Measurements from ENCODE around the gene KYNU.
"Not testable (repeated sequence)": the region's sequence is repeated elsewhere in the genome, so short reads cannot be mapped to it uniquely, and the experiment has no call there.

KYNU gene

DNA sequence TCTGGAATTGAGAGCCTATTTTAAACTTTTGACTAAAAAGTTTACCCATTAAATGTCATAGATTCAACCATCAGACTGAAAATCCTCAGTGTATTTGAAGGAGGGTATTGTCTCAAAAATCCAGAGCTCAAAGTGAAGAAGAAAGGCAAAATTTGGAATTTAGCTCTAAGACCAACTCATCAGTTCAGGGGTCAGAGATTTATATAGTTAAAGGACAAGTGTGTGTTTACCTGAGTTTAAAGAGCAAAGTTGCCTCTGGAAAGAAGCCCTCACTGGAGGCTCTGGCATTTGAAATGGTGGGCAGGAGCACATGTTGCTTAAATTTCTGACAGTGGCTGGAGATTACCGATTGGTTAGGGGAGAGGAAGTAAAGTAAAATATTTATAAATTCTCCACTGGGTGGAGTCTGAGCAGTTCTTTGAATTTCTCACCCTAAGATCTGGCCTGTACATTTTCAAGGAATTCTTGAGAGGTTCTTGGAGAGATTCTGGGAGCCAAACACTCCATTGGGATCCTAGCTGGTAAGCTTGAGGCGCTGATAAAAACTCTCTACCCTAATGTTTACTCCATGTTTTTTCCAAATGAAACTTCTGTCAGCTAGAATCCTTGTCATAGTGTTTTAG, at the start of gene KYNU:
TSS of gene KYNU (plus strand) at position 449 of the 623 bp plus-strand sequence. CDS start 7,704 bp downstream, outside the sequence.
- DNase-seq, result no peak
- H3K27ac Mint-ChIP-seq, result no peak within 1 kb of the TSS
- H3K4me3 Mint-ChIP-seq, result no peak within 1 kb of the TSS
- no peaks in the 10 kb centered on the region for H3K36me3 Mint-ChIP-seq
- no peaks in the 10 kb centered on the region for H3K4me1 Mint-ChIP-seq
- no peaks in the 10 kb centered on the region for H3K9me3 Mint-ChIP-seq
- no peaks in the 10 kb centered on the region for H3K27me3 Mint-ChIP-seq
- CTCF ChIA-PET, result no interaction called here

DNA sequence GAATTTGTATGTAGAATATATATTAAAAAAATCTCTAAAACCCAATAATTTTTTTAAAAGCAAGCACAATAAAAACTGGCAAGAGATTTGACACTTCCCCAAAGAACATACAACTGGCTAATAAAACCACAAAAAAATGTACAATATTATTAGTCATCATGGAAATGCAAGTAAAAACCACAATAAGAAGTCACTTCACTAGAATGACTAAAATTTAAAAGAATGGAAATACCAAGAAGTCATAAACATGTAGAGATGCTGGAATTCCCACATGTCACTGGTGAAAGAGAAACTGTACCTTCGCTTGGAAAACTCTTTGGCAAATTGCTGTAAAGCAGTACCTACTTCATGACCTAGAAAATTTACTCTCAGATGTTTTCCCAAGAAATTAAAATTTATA, 43.4 kb upstream of the KYNU start:
- no peaks in the 10 kb centered on the region for H3K4me1 Mint-ChIP-seq
- no peak for DNase-seq
- H3K27ac Mint-ChIP-seq, result no peak overlapping the region
- no peaks in the 10 kb centered on the region for H3K9me3 Mint-ChIP-seq
- no peaks in the 10 kb centered on the region for H3K36me3 Mint-ChIP-seq
- no peaks in the 10 kb centered on the region for H3K27me3 Mint-ChIP-seq
- no peak overlapping the region for H3K4me3 Mint-ChIP-seq
- CTCF ChIA-PET, result no interaction called here

DNA sequence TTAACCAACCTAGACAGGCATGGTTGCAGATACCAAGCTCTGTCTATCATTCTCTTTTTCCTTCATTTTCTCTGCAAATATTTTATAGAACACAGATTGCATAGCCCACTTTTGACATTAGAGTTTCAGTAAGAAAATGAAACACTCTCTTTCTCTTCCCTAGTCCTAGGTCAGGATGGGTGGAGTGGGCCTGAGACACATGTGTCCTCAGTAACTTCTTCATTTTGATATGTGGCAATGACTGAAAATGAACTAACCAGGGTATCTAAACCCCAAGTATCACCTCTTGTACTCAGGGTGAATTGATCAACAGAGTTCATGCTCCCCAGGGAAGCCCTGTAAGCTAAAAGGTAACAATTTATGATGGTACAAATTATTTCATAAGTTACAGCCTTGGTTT, 37.0 kb upstream of the KYNU start:
- Mint-ChIP-seq H3K27me3 (no peaks in the 10 kb centered on the region), H3K36me3 (no peaks in the 10 kb centered on the region), H3K9me3 (no peaks in the 10 kb centered on the region), H3K27ac (no peak overlapping the region), H3K4me1 (no peaks in the 10 kb centered on the region), H3K4me3 (no peak overlapping the region)
- CTCF ChIA-PET, result no interaction called here
- DNase-seq, result no peak

DNA sequence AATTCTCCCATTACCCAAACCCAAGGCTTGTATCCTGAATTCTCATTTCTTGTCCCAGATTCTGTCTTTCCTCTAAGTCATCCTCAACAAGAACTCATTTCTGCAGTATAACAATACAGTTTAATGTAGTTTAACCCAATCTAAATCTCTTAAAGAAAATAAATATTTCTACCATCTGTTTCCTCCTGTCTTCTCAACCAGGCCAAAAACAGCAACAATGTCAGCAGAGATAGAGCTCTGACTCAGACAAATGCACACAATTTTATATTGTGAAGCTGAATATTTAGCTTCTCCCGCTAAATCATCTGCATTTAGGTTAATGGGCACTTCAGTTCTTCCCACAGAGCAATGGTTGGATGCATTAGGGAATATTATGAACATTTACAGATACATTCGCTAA, 35.7 kb upstream of the KYNU start:
- no peak overlapping the region for H3K27ac Mint-ChIP-seq

DNA sequence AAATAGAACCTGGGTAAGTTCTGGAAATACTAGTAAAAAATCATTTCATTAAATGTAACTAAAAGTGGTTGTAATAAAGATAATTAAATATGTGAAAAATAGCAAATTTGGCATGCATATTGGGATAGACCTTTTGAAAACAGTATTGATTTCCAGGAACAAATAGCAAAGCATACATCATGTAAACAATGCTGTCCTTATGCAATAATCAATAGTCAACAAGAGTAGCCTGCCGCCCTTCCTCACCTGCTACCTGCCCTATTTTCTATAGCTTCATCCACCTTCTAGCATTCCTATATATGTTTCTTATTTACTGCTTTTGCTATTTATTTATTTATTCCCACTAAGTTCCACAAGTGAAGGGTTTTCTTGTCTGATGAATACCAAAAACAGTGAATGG, 35.1 kb upstream of the KYNU start:
- Mint-ChIP-seq H3K27me3 (no peaks in the 10 kb centered on the region), H3K27ac (no peak overlapping the region), H3K36me3 (no peaks in the 10 kb centered on the region), H3K4me1 (no peaks in the 10 kb centered on the region), H3K4me3 (no peak overlapping the region), H3K9me3 (no peaks in the 10 kb centered on the region)
- no peak for DNase-seq
- CTCF ChIA-PET, result no interaction called here

More for the DNA sequence above, 35.7 kb upstream of the KYNU start:
- no peaks in the 10 kb centered on the region for H3K4me1 Mint-ChIP-seq
- H3K9me3 Mint-ChIP-seq, result no peaks in the 10 kb centered on the region
- no peak overlapping the region for H3K4me3 Mint-ChIP-seq
- no peaks in the 10 kb centered on the region for H3K36me3 Mint-ChIP-seq
- CTCF ChIA-PET, result no interaction called here
- no peaks in the 10 kb centered on the region for H3K27me3 Mint-ChIP-seq
- DNase-seq, result no peak

DNA sequence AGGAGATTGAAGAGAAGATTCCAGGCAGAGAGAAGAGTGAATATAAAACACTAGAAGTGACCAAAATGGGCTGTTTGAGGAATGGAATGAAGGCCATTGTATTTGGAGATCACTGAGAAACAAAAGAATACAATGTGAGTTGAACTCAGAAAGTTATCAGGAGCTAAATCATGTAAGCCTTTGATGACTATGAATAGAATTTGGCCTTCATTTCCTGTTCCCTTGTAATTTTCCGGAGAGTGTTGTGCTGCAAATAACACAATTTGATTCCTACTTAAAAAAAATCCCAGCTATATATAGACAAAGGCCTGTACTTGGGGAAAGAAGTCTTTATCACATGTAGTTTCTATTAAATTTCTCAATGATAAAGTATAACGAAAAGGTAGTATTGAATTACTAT, 33.7 kb upstream of the KYNU start:
- Mint-ChIP-seq H3K27me3 (no peaks in the 10 kb centered on the region), H3K9me3 (no peaks in the 10 kb centered on the region), H3K36me3 (no peaks in the 10 kb centered on the region), H3K4me1 (no peaks in the 10 kb centered on the region), H3K27ac (no peak overlapping the region), H3K4me3 (no peak overlapping the region)
- CTCF ChIA-PET, result no interaction called here
- DNase-seq, result no peak

DNA sequence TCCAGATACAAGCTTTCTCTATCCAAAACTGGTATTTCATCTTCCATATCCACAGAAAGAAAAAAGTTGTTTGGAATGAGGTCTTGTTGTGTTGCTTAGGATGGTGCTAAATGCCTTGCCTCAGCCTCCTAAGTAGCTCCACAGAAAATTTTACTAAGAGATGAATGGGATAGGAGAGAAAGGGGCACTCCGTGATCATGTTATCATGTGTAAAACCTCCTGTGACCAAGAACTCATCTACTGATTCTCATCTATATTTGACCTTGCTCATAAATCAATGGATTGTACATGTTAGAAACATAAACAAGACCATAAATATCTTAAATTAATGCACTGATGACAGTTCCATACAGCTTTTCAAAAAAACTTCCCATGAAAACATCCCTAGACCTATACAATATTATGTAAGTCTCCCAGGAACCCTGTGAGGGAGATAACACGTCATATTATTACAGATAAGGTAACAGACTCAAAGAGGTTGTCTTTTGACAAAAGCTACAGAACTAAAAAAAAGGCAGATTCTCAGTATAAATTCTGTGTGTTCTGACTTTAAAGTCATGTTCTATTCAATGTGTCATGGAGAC, 29.3 kb upstream of the KYNU start:
- CTCF ChIA-PET, result no interaction called here
- no peak overlapping the region for H3K27ac Mint-ChIP-seq
- no peak overlapping the region for H3K4me3 Mint-ChIP-seq
- H3K27me3 Mint-ChIP-seq, result no peaks in the 10 kb centered on the region
- DNase-seq, result no peak
- no peaks in the 10 kb centered on the region for H3K9me3 Mint-ChIP-seq
- H3K4me1 Mint-ChIP-seq, result no peaks in the 10 kb centered on the region
- H3K36me3 Mint-ChIP-seq, result no peaks in the 10 kb centered on the region

DNA sequence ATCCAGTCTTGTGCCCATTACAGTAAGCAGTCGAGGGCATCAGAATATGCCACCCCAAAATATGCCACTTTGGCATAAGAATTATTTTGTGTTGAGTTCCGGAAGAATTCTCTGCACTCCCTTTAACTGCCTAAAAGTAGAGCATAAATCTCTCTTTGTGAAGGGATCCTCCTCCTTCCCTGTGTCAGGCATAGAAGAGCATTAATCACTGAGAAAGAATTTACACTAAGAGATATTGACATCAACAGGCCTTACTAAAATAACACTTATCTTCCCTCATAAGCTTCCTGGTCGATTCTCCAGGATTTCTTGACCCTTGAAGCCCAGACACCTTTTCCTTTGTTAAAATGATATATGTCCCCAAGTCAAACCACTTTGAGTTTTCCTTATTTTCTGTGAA, 27.6 kb upstream of the KYNU start:
- no peaks in the 10 kb centered on the region for H3K4me1 Mint-ChIP-seq
- DNase-seq, result no peak
- H3K27ac Mint-ChIP-seq, result no peak overlapping the region
- H3K9me3 Mint-ChIP-seq, result no peaks in the 10 kb centered on the region
- CTCF ChIA-PET, result no interaction called here
- no peaks in the 10 kb centered on the region for H3K27me3 Mint-ChIP-seq
- H3K4me3 Mint-ChIP-seq, result no peak overlapping the region
- H3K36me3 Mint-ChIP-seq, result no peaks in the 10 kb centered on the region

DNA sequence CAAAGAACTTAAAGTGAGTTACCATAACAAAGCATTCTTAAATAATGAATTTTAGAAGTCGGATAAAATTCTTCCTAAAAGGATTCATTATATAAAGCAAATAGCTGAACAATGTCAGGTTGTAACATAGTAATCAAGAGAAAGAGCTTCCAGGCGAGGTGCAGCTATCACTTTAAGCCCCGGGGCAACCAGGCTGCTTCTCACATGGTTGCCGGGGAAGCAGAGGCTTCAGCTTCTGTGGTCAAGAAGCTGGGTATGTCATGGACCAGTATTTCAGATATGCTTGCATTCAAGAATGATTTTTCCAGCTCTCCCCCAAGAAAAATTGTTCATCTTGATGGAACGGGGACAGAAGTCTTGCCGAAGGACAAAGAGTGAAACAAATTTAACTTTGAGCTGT, 23.6 kb upstream of the KYNU start:
- Mint-ChIP-seq H3K9me3 (no peaks in the 10 kb centered on the region), H3K27ac (no peak overlapping the region), H3K4me3 (no peak overlapping the region), H3K27me3 (no peaks in the 10 kb centered on the region), H3K36me3 (no peaks in the 10 kb centered on the region), H3K4me1 (no peaks in the 10 kb centered on the region)
- CTCF ChIA-PET, result no interaction called here
- DNase-seq, result no peak

DNA sequence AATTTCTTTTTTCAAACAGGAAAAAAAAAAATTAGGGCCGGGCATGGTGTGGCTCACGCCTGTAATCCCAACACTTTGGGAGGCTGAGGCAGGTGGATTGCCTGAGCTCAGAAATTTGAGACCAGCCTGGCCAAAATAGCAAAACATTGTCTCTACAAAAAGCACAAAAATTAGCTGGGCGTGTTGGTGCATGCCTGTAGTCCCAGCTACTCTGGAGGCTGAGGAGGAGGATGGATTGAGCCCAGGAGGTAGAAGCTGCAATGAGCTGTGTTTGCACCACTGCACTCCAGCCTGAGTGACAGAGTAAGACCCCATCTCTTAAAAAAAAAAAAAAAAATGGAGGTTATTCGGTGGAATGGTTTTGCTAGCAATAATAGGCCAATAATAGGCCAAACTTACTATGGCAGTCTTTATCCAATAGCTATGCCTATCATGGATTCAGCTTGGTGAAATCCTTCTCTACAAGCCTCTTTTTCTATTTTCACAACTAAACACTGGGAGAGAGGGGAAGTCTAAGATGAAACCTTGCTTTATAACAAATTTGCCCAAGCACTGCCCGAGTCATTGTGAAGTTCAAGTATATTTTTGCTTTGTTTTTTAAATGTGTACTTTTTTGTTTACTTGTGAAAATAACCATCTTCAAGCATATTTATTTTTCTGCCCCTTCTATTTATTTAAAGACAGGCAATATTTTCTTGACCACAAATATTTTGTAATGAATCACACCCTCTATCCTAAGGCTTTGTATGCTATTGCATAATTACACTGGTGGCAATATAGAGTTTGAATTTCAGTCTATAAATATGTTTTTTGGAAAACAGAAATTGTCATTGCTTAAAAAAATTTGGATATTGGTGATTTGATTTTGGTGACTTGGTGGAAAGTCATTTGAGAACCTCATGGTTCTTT, 20.0 kb upstream of the KYNU start:
- Mint-ChIP-seq H3K27me3 (no peaks in the 10 kb centered on the region), H3K4me1 (no peaks in the 10 kb centered on the region), H3K4me3 (no peak overlapping the region), H3K27ac (no peak overlapping the region), H3K9me3 (no peaks in the 10 kb centered on the region), H3K36me3 (no peaks in the 10 kb centered on the region)
- CTCF ChIA-PET, result interaction anchor here (0.6 kb wide), 1 partner anchor 25 kb away, joined by 5 read pairs; no protein-coding TSS in a partner anchor
- DNase-seq, result no peak

DNA sequence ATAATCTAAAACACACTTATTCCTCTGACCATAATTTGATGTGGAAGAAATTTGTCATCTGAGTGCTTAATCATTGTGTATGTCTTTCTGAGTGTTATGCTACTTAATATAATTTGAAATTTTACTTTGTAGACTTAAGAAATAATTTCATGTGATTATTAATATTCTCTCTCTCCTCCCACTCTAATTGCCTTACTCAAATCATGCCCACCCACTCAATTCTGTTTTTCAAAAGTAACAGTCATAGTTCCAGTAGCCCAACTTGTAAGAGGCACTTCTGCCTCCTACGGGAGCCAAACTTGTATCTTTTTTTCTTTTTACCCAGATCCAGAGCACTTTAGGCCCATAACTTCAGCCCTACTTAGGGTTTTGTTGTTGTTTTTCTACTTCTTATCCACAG, 18.5 kb upstream of the KYNU start:
- Mint-ChIP-seq H3K27me3 (no peaks in the 10 kb centered on the region), H3K36me3 (no peaks in the 10 kb centered on the region), H3K9me3 (no peaks in the 10 kb centered on the region), H3K4me1 (no peaks in the 10 kb centered on the region), H3K4me3 (no peak overlapping the region), H3K27ac (no peak overlapping the region)
- DNase-seq, result no peak
- CTCF ChIA-PET, result no interaction called here

DNA sequence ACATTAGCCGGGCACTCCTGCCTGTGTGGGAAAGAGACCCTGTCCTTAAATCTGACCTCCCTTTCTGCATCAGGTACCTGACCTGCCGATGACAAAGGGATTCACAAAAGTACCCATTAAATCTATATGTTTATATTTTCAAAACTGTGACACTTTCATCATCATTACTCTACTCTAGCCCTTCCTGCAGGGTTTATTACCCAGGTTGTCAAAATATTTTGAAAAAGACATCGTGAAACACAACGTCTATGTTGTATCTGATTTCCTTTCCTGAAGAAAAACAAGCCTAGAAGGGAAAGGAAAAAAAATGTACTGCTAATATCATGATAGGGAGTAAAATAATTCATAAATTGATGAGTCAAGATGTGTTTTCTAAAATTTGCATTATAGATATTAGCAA, 15.2 kb upstream of the KYNU start:
- Mint-ChIP-seq H3K9me3 (no peaks in the 10 kb centered on the region), H3K4me1 (no peaks in the 10 kb centered on the region), H3K4me3 (no peak overlapping the region), H3K36me3 (no peaks in the 10 kb centered on the region), H3K27me3 (no peaks in the 10 kb centered on the region), H3K27ac (no peak overlapping the region)
- DNase-seq, result no peak
- CTCF ChIA-PET, result no interaction called here

DNA sequence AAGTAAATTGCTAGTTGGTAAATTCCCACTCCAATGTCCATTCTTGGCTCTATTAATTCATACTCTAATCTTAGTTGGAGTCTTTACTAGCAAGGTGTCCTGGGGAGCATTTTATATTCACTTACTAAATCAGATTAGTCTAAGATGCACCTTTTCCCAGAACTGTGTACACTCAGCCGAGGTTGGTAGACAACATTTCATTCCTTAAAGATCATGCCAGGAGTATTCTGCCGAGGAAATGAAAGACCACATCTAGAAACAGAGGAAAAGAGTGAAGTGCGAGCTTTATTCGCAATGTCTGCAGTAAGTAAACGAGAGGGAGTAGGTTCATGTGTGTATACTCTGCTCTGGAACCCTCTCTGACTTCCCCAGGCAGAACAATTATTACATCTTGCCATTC, 14.6 kb upstream of the KYNU start:
- H3K27me3 Mint-ChIP-seq, result no peaks in the 10 kb centered on the region
- CTCF ChIA-PET, result no interaction called here
- H3K9me3 Mint-ChIP-seq, result no peaks in the 10 kb centered on the region
- no peak overlapping the region for H3K27ac Mint-ChIP-seq
- no peak overlapping the region for H3K4me3 Mint-ChIP-seq
- DNase-seq, result no peak
- no peaks in the 10 kb centered on the region for H3K36me3 Mint-ChIP-seq
- no peaks in the 10 kb centered on the region for H3K4me1 Mint-ChIP-seq

DNA sequence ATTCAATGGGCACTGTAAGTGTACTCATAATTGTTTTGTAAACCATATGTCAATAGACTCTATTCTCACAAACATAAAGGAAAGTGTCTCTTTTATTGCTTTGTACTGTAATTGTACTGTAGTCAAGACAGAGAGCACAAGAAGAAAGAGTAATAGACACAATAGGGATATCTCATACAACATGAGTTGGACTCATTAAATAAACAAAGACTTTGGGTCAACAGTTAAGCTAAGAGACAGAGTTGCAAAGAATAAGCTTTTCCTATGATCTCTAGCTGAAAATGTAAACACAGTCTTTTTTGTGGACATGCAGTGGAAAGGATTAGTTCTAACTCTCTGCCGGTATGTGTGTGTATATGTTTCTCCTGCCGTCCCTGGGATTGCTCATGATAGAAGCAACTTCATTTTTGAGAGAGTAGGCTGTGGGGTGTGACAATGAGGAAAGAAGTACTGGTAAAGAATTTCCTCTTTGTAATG, 13.9 kb upstream of the KYNU start:
- CTCF ChIA-PET, result no interaction called here
- Mint-ChIP-seq H3K27ac (no peak overlapping the region), H3K4me1 (no peaks in the 10 kb centered on the region), H3K36me3 (no peaks in the 10 kb centered on the region), H3K9me3 (no peaks in the 10 kb centered on the region), H3K4me3 (no peak overlapping the region), H3K27me3 (no peaks in the 10 kb centered on the region)
- no peak for DNase-seq

DNA sequence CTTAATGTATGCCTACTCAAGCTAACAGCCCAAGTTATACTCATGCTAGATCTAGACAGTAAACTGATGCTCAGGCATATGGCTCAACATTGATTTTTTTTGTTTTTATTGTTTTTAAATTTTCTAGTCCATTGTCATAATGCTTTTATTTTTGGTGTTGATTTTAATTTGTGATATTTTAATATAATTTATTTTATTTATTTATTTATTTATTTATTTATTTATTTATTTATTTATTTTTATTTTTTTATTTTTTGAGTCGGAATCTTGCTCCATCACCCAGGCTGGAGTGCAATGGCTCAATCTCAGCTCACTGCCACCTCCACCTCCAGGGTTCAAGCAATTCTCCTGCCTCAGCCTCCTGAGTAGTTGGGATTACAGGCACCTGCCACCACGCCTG, 12.9 kb upstream of the KYNU start:
- H3K36me3 Mint-ChIP-seq, H3K4me3 Mint-ChIP-seq, CTCF ChIA-PET, H3K27me3 Mint-ChIP-seq, H3K9me3 Mint-ChIP-seq, DNase-seq, H3K27ac Mint-ChIP-seq, H3K4me1 Mint-ChIP-seq: not testable (repeated sequence)
